ENCODE data around the gene FANCC.

Gene FANCC

GRCh38 chr9:95315108-95315746, 2.3 kb downstream of the FANCC start:
- Histone ChIP-seq H3K4me3 (ENCODE audit: low read depth in 1 of 2, low read length in 1 of 2) (no peak overlapping the region), H3K36me3 (no peaks in the 10 kb centered on the region), H3K27ac (no peak overlapping the region), H3K9me3 (no peaks in the 10 kb centered on the region), H3K27me3 (peaks cover 78% of the 10 kb centered on the region), H3K4me1 (ENCODE audit: control insufficient read depth in 1 of 2, insufficient read depth in 1 of 2, low read depth in 1 of 2, low read length in 1 of 2) (peaks cover 0 to 10% of the 10 kb centered on the region in 2 experiments)
- no peak for TF ChIP-seq CTCF (IDR thresholded peaks at IDR 0.05)

GRCh38 chr9:95313010-95313498, 4.5 kb downstream of the FANCC start:
- Histone ChIP-seq H3K36me3 (no peaks in the 10 kb centered on the region), H3K4me3 (ENCODE audit: low read depth in 1 of 2, low read length in 1 of 2) (no peak overlapping the region), H3K27ac (no peak overlapping the region), H3K4me1 (ENCODE audit: control insufficient read depth in 1 of 2, insufficient read depth in 1 of 2, low read depth in 1 of 2, low read length in 1 of 2) (peaks cover 0 to 10% of the 10 kb centered on the region in 2 experiments), H3K27me3 (peaks cover 63% of the 10 kb centered on the region), H3K9me3 (no peaks in the 10 kb centered on the region)
- no peak for TF ChIP-seq CTCF (IDR thresholded peaks at IDR 0.05)

DNA sequence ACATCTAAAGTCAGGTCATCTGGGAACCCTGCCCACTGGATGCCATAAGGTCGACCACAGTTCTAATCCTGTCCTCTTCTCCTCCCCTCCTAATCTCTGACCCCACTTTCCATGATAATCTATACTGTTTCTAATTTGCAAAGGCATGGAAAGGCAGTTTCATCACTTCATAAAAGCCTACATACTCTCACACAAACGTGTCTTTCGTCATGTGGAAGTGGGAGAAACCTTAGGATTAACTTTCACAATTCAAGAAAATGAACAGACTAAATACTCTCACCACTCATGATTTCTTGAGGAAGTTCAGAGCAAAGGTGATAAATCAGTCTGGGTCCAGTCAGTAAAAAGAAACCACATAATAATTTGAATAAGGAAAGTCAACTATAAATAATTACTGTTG, 5.5 kb downstream of the FANCC start:
- no peaks in the 10 kb centered on the region for H3K9me3 ChIP-seq
- peaks cover 0 to 9% of the 10 kb centered on the region in 2 experiments for H3K4me1 ChIP-seq (ENCODE audit: control insufficient read depth in 1 of 2, insufficient read depth in 1 of 2, low read depth in 1 of 2, low read length in 1 of 2)
- H3K27ac ChIP-seq: no peak overlapping the region
- no peak overlapping the region for H3K4me3 ChIP-seq (ENCODE audit: low read depth in 1 of 2, low read length in 1 of 2)
- no peak for TF ChIP-seq CTCF (IDR thresholded peaks at IDR 0.05)
- H3K27me3 ChIP-seq: peaks cover 52% of the 10 kb centered on the region
- H3K36me3 ChIP-seq: no peaks in the 10 kb centered on the region

DNA sequence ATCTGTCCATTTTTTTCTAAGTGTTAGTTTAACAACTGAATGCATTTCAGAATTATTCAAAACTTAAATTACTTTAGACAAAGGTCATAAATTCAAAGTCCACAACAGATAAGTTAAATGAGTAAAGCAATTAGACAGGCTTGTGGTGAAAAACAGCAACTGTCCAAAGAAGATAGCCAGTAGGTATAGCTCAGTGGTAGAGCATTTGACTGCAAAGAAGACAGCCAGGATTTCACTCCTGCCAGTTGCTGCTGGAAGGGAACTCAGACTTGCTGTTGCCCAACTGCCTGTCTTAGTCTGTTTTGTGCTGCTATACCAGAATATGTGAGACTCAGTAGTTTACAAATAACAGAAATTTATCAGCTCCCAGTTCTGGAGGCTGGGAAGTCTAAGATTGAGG, 10.0 kb downstream of the FANCC start:
- Histone ChIP-seq H3K27me3 (peaks cover 11% of the 10 kb centered on the region), H3K9me3 (no peaks in the 10 kb centered on the region), H3K4me3 (ENCODE audit: low read depth in 1 of 2, low read length in 1 of 2) (no peak overlapping the region), H3K4me1 (ENCODE audit: control insufficient read depth in 1 of 2, insufficient read depth in 1 of 2, low read depth in 1 of 2, low read length in 1 of 2) (no peaks in the 10 kb centered on the region), H3K36me3 (no peaks in the 10 kb centered on the region), H3K27ac (no peak overlapping the region)
- TF ChIP-seq CTCF (IDR thresholded peaks at IDR 0.05): no peak

DNA sequence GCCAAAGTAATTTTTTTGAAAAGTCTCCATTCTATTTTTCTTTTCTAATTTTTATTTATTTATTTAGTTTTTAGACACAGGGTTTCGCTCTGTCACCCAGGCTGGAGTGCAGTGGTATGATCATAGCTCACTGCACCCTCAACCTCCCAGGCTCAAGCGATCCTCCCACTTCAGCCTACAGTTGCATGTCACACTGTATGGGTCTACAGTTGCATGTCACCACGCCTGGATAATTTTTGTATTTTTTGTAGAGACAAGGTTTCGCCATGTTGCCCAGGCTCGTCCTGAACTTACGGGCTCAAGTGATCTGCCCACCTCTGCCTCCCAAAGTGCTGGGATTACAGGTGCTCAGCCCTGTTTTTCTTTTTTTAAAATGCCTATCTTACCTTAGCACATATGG, 10.7 kb downstream of the FANCC start:
- Histone ChIP-seq H3K4me1 (ENCODE audit: control insufficient read depth in 1 of 2, insufficient read depth in 1 of 2, low read depth in 1 of 2, low read length in 1 of 2) (no peaks in the 10 kb centered on the region), H3K9me3 (no peaks in the 10 kb centered on the region), H3K27me3 (peaks cover 4% of the 10 kb centered on the region), H3K4me3 (ENCODE audit: low read depth in 1 of 2, low read length in 1 of 2) (no peak overlapping the region), H3K36me3 (no peaks in the 10 kb centered on the region), H3K27ac (no peak overlapping the region)
- TF ChIP-seq CTCF (IDR thresholded peaks at IDR 0.05): no peak
